DND-41 (cell line): ENCODE measurements around the gene BACH2.

Source experiments
- CTCF ChIP-seq: IDR thresholded peaks from 2 replicates; pipeline ENCODE4 v1.5.1; 2012; ENCODE audit warnings: borderline replicate concordance, low read length, moderate library complexity, mild to moderate bottlenecking; ENCODE audit not compliant: poor library complexity, severe bottlenecking; ENCODE audit errors: extremely low read depth
- EZH2 ChIP-seq: IDR thresholded peaks from 3 replicates; pipeline ENCODE4 v1.6.1; 2012; ENCODE audit warnings: borderline replicate concordance, low read depth, mild to moderate bottlenecking, moderate library complexity, low read length, inconsistent platforms; ENCODE audit not compliant: severe bottlenecking

GRCh38 chr6:90329386-90330077 lies 32.9 kb upstream of the BACH2 start:
- TF ChIP-seq CTCF (no peak), EZH2 (no peak)
